ENCODE results near the gene GPRC5D.

GPRC5D gene

DNA sequence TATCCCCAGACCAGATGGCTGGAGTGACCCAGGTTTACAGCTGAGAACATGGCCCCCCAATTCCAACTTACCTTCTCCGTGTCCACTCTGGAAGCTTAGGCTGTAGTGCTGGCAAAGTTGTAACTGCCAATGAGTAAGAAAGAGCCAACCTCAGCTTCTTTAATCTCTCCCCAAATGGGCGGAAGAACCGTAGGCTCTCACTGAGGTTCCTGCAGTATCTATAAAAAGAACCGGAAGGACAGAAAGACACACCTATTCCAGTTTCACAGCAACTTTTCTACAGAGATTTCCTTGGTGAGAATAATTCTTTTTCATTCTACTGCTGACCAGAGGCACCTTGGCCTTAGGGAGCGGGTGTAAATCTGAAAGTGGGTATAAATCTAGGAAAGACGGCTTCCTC is at the start of gene GPRC5D:
Gene GPRC5D (minus strand): TSS at position 135 of the 400 bp plus-strand sequence. CDS start 1,786 bp downstream, outside the sequence.
- no peak for DNase-seq

DNA sequence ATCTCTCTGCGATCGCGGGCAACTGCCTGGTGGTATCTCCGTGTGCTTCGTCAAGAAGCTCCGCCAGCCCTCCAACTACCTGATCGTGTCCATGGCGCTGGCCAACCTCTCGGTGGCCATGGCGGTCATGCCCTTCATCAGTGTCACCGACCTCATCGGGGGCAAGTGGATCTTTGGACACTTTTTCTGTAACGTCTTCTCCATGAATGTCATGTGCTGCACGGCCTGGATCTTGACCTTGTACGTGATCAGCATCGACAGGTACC is 49.7 kb upstream of the GPRC5D start:
- no peak for DNase-seq

DNA sequence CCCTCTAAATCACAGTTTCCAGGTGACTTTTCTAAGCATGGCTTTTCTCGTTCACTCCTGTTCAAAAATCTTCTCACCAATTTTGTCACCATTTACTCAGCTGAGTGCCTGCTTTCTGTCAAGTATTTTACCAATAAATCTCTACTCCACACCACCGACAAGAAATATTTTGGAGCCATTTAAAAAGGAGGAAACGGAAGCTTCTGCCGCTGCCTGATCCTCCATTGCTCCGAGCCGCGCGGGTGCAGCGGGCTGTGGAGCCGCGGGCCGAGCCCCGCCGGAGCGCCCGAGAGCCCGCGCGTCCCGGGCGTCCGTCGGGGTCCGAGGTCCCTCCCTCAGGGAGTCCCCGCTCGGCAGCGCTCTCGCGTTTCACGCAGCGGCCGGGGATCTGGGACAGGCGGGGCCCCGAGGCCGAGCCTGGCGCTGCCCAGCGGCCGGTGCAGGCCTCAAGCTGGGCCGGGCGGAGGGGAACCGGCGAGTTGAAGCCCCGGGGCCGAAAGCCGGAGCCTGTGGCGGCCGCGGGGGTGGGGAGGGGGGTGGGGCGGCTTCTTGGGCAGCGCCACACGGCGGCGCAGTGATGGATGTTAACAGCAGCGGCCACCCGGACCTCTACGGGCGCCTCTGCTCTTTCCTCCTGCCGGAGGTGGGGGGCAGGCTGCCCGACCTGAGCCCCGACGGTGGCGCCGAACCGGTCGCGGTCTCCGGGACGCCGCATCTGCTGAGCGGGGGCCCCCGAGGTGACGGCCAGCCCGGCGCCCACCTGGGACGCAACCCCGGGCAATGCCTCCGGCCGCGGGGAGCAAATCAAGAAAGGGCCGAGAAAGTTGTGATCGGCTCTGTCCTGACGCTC is 49.2 kb upstream of the GPRC5D start:
- DNase-seq, result peak; percentile 26

DNA sequence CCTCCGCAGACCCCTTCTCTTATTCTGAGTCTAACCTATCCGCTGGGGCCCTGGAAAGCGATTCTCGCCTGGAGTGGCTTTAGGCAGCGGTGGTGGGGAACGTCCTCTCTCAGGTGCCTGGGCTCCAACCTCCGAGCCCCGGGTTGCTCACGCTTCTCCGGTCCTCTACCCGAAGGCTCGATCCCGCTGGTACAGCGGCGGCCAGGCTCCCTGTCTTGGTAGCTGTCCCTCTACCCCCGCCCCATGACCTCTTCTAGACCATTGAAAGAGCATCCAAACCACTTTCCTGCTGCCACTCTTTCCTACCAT is 48.6 kb upstream of the GPRC5D start:
- no peak for DNase-seq

DNA sequence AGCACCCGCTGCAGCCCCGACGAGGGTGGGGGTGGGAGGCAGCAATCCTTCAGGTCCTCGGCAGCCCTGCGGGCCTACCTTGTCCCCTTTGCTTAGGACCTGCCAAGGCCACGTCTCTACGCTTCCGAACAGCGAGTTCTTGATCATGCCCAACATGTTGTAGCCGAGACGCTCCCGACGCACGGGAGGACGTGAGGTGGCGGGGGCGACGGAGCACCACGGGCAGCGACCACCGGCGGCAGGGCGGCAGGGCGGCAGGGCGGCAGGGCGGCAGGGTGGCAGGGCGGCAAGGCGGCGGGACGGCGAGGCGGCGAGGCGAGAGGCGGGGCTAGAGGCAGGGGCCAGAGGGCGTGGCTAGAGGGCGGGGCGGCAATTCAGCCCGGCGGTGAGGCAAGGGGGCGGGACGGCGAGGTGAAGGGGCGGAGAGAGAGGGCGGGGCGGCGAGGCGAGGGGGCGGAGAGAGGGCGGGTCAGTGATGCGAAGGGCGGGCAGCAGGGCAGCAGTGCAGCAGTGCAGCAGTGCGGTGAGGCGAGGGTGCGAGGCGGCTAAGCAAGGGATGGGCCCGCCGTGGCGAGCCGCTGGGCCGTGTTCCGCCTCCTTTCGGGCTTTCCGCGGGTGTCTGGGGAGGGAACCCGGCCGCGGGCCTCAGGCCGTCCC is 48.1 kb upstream of the GPRC5D start, which contains the start of gene HEBP1:
Gene HEBP1 (minus strand): TSS at position 307 of the 657 bp plus-strand sequence. CDS start 151 bp downstream, at position 156.
- peak; percentile 98 for DNase-seq

DNA sequence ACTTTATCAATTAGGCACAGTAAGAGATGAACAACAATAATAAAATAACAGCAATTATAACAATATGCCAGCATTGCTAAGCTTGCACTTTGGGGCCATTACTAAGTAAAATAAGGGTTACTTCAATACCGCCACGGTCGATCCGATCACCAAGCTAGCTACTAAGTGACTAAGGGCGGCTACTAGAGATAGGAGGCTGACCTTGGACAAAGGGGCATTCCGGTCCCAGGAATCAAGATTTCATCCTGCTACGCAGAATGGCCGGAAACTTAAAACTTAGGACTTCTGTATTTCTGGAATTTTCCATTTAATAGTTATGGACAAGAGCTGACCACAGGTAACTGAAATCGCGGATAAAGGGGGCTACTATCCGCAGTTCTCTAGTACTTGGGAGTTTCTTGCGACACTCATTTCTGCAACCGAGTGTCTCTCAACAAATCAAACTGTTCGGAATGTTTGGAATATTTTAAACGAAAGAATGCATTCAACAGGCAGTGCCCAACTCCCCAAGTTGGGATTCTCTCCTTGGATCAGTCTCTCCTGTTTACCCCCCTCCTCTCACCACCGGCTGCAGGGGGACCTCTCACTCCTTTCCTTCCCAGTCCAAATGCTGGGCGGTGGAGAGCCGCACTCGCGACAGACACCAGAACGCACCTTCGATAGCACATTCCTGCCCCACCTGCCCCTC is 47.4 kb upstream of the GPRC5D start:
- DNase-seq, result no peak

DNA sequence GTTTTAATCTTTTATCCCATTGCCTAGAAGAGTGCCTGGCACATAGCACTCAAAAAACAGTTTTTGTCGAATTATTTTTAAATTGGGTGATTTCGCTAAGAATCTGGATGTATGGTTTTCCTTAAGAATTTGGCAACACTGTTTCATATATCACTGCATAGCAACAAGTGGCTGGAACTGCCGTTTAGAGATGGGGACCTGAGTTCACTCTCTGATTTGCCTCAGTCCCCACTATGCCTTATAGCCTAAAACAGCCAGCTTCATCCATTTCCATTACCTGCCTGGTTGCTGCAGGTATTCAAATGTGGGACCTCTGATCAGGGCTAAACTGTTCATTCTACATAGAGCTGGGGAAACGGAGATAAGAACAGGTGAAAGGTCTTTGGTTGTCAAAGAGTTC is 46.3 kb upstream of the GPRC5D start:
- no peak for DNase-seq

DNA sequence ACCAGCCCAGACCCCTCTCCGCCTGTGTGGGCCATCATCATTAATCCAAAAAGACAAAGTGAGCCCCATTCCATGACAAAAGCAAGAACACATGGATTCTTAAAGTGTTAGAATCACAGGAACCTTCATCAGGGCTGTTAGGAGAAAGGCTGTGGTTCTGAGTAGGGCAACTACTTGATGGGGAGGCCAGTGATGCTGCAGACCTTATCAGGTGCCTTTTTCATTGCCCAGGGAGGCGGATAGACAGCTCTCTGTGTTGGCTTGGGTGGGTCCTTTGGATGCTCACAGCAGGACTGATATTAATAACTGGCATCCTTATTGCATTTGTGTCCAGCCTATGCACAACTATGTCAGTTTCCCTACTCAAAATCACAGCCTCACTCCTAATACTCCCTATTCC is 45.8 kb upstream of the GPRC5D start:
- DNase-seq, result no peak

DNA sequence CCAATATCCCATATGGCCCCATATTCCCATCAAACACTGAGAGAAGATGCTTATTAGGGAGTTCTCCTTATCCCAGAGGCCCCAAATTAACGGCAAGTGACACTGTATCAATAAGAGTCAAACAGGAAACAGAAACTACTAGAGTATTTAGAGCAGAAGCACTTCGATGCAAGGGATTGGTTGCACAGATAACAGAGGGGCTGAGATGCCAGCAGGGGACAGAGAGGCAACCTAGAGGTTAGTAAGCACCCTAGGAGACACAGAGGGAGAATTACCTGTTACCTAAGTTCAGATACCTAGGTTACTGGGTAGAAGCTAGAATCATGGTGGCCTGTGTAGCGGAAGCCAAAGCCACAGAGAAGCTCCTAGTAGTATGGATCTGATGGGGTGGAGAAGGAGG is 45.2 kb upstream of the GPRC5D start:
- no peak for DNase-seq

DNA sequence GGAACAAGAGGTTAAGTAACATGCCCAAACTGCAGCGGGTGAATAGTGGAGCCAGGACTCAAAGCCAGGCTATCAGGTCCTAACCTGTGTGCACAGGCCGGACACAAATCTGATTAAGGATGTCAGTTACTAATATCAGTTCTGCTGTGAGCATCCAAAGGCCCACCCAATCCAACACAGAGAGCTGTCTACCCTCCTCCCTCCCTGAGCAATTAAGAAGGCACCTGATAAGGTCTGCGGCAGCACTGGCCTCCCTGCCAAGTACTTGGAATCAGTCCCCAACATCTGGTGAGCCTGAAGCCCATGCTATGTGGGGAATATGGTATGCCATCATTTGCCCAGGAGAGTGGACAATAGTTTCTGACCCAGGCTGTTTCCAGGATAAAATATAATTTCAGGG is 44.2 kb upstream of the GPRC5D start:
- no peak for DNase-seq

DNA sequence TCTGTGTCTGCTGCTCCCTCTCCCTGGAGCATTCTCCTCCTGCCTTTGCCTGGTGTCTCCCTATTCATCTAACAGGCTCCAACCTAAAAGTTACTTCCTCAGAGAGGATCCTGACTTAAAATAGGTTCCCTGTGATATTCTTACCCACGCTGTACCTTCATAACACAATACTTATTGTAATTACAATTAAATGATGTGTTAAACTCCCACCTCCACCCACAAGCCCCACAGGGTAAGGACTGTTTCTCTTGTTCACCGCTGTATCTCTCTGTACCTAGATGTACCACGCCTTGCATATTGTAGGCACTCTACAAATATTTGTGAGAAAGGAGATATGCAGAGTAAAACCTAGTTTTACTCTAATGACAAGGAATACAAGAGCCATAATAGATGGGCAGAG is 43.1 kb upstream of the GPRC5D start:
- no peak for DNase-seq

DNA sequence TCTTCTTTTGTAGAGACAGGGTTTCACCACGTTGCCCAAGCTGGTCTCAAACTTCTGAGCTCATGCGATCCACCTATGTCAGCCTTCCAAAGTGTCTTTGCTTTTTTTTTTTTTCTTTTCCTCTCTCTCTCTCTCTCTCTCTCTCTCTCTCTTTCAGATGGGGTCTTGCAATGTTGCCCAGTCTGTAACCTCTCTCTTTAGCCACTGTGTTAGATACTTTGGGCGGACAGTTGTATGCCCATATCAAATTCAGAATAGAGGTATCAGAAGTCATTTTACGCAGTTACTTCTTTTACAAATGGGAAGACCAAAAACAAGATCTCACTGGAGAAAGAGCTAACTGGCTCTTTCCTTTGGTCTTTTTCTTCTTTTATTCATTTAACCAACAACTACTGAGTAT is 41.4 kb upstream of the GPRC5D start:
- no peak for DNase-seq

DNA sequence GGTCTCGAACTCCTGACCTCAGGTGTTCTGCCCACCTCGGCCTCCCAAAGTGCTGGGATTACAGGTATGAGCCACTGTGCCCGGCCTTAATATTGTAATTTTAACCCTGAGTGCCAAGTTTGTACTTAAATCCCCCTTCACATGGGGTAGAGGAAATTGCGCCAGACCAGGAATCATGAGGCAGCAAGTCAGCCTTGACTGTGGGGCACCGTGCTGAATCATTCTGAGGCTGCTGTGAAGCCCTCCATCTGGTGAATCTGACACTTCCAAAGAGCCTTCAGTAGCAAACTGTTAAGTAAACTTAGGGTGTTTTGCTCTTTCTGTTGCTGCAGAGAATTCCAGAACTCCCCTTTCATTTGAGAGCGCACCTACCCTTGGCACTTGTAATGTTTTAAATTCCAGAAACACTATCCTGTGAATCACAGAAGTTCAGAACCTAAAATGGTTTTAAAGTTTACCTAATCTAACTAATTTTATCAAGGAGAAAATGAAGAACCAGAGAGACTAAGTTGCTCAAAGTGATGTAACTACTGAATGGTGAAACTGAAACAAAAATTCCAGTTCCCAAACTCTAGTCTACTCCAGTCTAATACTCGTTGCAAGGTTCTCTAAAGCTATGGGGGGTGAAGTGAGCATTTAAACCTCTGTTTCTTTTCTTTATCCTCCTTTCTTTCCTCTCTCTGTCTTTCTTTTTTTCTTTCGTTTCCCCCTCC is 40.6 kb upstream of the GPRC5D start:
- no peak for DNase-seq

DNA sequence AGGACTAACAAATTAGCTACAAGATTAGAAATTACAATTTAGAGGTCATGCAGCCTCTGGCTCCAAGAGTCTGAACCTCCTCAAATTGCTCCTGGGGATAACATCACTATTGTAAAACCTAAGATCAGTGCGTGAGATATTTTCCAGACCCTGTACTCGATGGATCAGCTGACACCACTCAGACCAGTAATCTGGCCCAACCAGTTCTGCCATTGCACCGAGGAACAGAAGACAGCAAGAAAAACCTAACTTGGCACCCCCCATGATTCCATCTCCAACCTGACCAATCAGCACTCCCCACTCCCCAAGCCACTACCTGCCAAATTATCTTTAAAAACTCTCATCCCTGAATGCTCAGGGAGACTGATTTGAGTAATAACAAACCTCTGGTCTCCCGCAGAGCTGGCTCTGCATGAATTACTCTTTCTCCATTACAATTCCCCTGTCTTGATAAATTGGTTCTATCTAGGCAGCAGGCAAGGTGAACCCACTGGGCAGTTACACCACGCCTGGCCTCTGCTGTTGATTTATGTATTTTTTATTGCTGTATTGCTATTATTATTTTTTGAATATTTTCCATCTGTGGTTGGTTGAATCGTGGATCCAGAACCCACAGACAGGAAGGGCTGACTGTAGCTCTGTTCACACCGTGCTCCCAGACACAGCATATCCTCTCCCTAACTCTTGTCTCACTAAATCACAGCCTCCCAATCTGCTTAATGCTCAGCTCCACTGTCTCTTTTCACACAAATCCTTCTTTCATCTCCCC is 38.9 kb upstream of the GPRC5D start:
- DNase-seq, result no peak

DNA sequence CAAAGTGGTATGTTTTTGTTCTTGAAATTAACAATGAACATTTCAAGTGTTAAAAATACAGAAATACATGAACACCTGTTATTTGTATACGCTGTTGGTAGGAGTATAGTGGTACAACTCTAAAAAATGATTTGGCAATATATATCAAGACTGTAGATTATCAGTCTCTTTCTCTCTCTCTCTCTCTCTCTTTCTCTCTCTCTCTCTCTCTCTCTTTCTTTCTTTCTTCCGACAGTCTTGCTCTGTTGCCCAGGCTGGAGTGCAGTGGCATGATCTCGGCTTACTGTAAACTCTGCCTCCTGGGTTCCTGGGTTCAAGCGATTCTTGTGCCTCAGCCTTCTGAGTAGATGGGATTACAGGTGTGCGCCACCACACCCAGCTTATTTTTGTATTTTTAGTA is 35.5 kb upstream of the GPRC5D start:
- no peak for DNase-seq

DNA sequence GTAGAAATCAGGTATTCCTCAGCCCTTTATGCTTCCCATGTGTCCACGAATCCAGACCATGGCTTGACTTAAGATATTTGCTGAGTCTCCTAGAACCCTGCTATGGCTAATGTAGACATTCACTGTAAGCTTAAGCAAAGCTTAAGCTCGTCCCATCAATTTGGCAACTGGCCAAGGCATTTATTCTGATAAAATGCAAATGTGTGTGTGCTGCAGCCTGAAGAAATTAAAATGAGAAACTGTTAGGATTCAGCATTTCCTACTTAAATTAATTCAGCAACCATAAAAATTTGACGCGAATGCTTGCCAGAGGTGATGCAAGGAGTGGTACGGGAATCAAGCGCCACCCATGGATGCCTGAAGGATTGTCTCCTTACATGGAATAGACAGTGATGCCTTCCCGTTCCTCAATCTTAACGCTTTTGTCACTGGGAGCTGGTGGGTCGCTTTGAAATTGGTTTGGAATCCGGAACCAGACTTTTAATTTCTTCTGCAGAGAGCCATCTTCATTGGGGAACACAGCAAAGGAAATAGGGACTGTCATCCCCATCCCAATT is 34.9 kb upstream of the GPRC5D start:
- no peak for DNase-seq

DNA sequence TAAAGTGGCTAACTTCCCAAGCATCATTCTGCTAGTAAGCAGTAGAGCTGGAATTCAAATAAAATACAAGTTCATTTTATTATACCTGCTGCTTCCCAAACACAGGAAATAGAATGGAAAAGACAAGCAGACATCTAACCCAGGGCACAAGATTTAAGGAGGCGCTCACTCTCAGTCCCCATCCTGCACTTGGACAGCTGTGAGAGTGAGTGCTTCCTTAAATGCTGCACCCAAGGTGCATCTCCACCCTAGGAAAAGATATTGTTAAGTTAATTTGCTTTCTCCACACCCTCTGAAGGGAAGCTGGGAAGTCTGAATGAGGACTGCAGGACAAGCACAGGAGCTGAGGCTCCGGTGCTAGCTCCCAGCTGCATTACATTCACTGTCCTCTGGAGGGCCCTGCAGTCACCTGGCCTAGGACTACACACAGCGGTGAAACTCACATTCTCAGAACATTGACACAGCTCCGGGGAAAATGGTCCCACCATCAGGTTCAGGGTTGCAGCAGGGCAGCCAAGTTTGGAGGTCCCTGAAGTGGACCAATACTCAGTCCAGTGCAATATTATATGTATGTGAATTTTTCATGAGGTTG is 33.9 kb upstream of the GPRC5D start:
- no peak for DNase-seq

DNA sequence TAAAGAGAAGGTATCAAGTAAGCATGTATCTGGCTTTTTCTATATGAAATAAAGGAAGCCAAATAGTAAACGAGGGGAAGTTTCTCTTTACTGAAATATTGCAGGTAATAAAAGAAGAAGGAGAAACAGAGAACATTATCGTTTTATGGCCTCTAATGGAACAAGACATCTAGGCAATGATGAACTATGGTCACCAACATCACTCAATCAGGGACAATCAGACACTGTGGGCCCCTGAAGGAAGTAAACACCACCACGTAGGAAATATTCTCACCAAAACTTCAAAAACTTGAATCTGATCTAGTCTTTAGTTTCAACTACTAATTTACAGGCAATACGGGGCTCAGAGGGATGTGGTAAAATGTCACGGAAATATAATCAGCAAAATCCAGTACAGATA is 32.2 kb upstream of the GPRC5D start:
- DNase-seq, result no peak

DNA sequence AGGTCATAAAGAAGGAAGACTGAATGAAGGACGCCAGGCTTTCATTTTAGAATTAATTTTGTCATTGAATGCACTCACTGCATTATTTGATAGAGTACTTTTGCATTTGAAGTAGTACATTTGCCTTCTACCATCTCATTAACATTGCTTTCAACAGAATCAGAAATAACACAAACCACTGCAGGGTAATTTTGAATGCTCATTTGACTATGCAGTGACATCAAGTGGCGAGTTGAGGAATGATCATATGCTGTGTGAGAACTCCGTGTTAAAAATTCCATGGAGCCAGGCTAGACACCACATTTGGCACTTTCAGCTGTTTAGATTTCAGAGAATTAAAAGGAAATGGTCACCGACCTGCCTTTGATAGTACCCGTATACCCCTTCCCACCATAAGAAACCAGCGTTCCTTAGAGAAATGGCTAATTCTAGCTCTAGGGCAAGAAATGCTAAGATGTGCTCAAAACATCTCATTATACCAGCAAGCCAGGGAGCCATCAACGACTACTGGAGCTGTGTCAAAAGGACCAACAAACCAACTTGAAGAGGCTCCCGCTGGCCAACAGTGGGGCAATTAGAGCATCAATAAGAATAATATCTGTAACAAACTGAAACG is 31.6 kb upstream of the GPRC5D start:
- no peak for DNase-seq

DNA sequence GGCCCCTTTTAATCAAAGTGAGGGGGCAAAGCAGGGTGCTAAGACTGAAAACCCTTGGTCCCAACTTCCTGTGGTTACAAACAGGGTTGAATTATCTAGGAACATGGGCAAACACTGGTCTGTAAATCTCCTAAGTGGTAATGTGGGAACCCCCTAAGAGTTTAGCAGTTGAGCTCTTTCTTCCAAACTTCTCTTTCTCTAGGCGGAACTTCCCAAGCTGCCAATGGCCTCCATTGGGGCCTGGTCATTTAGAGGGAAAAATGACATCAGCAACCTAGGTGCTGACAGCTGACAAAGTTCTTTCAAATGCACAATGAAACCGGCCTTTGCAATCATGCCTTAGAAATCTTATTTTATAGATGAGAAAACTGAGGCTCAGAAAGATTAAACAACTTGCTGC is 30.4 kb upstream of the GPRC5D start:
- DNase-seq, result no peak

DNA sequence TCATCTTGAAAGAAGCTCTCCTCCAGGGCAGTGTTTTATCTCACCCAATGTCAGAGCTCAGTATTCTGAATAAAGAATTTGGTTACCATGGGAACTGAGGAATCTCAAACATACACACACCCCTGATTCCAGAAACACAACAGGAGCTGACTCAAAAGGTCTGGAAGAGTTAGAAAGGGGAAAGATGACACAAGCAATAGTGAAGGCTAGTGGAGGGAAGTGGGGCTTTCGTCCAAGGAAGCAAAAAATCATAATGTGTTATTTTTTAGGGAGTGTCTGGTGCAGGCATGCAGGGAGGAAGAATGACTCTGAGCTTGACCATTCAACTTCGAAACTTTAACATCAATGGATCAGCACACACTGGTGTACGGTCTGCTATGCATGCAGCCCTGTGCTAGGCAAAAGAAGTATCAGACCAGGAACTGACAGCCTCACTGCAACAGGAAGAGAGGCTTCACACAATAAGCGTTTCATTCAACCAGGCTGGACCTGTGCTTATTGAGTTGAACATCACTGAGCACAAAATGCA is 27.8 kb upstream of the GPRC5D start:
- no peak for DNase-seq
